Mesodermal cell (in vitro differentiated cells): Measurements from ENCODE around the gene GGTLC1.
"Not testable (repeated sequence)": the region's sequence is repeated elsewhere in the genome, so short reads cannot be mapped to it uniquely, and the experiment has no call there.

Source experiments
- H3K27ac ChIP-seq: 2 replicates; pipeline ENCODE4 v1.7.0; 2013; ENCODE audit warnings: mild to moderate bottlenecking, low read depth, low read length, moderate library complexity; ENCODE audit not compliant: severe bottlenecking
- H3K36me3 ChIP-seq: 2 replicates; pipeline ENCODE4 v1.7.1; 2013; ENCODE audit warnings: mild to moderate bottlenecking, low read length, moderate library complexity; ENCODE audit not compliant: control insufficient read depth, insufficient read depth
- H3K4me1 ChIP-seq: one replicate; pipeline ENCODE4 v1.7.1; 2013; ENCODE audit warnings: mild to moderate bottlenecking, low read length; ENCODE audit not compliant: insufficient read depth, control insufficient read depth, poor library complexity, severe bottlenecking
- H3K4me3 ChIP-seq: 2 replicates; pipeline ENCODE4 v1.7.0; 2013; ENCODE audit warnings: low read length, control low read depth, mild to moderate bottlenecking; ENCODE audit not compliant: insufficient read depth, poor library complexity, severe bottlenecking; ENCODE audit errors: extremely low read depth
- H3K9me3 ChIP-seq: 2 replicates; pipeline ENCODE4 v1.7.1; 2013; ENCODE audit warnings: mild to moderate bottlenecking, low read length, moderate library complexity; ENCODE audit not compliant: control insufficient read depth
- WGBS, 2 experiments: methylation state at CpG; one replicate each; pipeline ENCODE4 v1.1.5; 2013; ENCODE audit warnings: missing lambda C conversion rate in 2 of 2; ENCODE audit not compliant: insufficient coverage in 2 of 2; 5-methylcytosine and 5-hydroxymethylcytosine counted together

GGTLC1 gene

DNA sequence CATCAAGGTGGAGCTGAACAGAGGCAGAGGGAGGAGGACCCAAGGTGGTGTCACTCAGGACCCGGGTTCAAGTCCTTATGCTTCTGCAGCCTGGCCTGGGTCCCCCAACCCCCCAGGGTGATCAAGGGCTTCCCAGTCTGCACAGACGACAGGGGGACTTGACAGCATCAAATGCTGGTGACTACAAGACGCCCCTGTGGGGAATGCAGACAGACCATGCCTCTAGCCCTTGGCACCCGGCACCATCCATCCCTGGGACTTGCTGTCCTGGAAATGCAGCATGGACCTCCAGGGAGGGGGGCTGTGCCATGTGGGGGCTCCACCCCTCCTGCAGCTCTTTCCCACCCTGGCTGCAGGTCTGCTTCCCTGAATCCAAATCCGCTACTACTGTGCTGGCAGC lies 7.1 kb downstream of the GGTLC1 start:
- not testable (repeated sequence) for H3K4me1 ChIP-seq, H3K4me3 ChIP-seq

GRCh38 chr20:23981014-23981413 lies 7.6 kb downstream of the GGTLC1 start:
- not testable (repeated sequence) for H3K9me3 ChIP-seq, H3K27ac ChIP-seq, H3K4me3 ChIP-seq, H3K4me1 ChIP-seq, H3K36me3 ChIP-seq
- WGBS, 2 experiments: 82 to 88% methylated on average over 4 to 6 of the region's 11 CpGs

More for the DNA sequence above, 7.1 kb downstream of the GGTLC1 start:
- not testable (repeated sequence) for H3K27ac ChIP-seq, H3K9me3 ChIP-seq, H3K36me3 ChIP-seq
- 80 to 92% methylated on average over 1 to 4 of the region's 5 CpGs for WGBS, 2 experiments

DNA sequence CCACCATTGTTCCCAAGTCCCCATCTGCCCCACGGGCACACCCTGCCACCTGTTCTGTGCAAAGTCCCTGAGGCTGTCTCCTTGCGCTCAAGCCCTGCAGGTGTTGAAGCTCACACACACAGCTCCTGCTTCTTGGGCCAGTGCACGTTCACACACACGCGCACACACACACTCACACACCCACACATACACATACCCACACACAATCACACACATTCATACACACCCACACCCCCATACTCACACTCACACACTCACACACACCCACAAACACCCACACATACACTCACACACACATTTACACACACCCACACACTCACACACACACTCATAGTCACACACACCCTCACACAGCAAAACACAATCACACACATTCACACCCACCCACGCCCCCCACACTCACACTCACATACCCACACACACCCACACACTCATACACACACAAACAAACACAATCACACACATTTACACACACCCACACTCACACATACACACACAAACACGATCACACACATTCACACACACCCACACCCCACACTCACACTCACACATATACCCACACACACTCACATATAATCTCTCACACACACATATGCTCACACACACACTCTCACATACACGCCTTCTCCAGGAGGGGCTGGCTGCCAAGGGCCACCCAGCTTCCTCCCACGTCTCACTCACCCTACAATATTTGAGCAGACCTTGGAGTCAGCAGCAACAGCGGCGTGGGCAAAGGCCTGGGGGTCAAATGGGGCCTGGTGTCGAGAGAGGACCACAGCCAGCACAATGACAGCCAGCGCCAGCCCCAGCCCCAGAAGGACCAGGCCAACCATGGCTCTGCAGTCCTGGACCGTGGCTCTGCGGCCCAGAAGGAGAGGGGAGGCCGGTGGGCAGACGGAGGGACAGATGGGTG lies 8.4 kb downstream of the GGTLC1 start:
- H3K9me3 ChIP-seq, H3K36me3 ChIP-seq, H3K27ac ChIP-seq, H3K4me3 ChIP-seq, H3K4me1 ChIP-seq: not testable (repeated sequence)
- 90 to 91% methylated on average over 5 to 13 of the region's 17 CpGs for WGBS, 2 experiments

DNA sequence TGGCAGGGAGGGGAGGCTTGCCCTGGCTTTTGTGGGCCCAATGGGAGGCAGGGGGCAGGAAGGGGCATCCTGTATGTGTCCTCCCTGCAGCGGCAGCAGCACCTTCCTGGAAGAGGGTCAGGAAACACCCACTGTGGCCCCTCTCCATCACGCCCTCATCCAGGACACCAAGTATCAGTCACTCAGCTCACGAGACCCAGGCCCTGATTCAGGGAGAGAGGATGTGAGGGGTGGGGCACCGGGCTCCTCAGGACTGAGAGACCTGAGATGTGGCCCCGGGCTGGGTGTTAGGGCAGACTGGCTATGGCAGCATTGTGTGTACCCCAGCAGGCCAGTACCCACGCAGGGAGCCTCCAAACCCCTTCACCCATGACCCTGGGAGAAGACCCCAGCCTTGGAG lies 9.2 kb downstream of the GGTLC1 start:
- not testable (repeated sequence) for H3K9me3 ChIP-seq, H3K4me1 ChIP-seq, H3K4me3 ChIP-seq, H3K27ac ChIP-seq, H3K36me3 ChIP-seq
- WGBS, 2 experiments: 100% methylated on average over 1 of the region's 6 CpGs; no CpG with 5 or more reads in 1 of the 2 experiments

GRCh38 chr20:23978457-23978856 lies 10.1 kb downstream of the GGTLC1 start:
- not testable (repeated sequence) for H3K36me3 ChIP-seq, H3K9me3 ChIP-seq, H3K27ac ChIP-seq, H3K4me3 ChIP-seq, H3K4me1 ChIP-seq
- 57 to 60% methylated on average over 1 of the region's 6 CpGs for WGBS, 2 experiments

- no peaks in the 10 kb centered on the region for H3K4me1 ChIP-seq
- no peak overlapping the region for H3K27ac ChIP-seq
- H3K36me3 ChIP-seq: no peaks in the 10 kb centered on the region
- 61 to 66% methylated on average over 7 to 9 of the region's 9 CpGs for WGBS, 2 experiments
- H3K4me3 ChIP-seq: no peak overlapping the region
- H3K9me3 ChIP-seq: no peaks in the 10 kb centered on the region
Measured at GRCh38 chr20:23974966-23975365, 13.6 kb downstream of the GGTLC1 start.

DNA sequence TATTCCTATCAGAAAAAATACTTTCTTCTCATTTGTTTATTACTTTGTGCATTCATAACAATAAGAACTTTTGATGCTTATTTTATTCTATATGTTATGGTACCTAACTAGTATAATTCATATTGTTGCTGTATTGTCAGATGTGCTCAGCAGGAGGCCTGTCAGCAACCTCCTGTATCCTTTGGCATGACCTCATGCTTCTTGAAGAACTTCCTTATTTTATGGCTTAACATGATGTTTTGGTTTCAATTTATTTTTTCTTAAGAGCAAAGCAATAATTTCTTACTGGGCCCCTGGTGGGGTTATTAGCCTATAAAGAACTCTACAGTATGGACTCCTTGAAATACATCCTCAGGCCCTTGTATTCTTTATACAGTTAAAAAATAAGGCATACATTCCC lies 17.3 kb downstream of the GGTLC1 start:
- Histone ChIP-seq H3K9me3 (peaks cover 3% of the 10 kb centered on the region), H3K4me3 (no peak overlapping the region), H3K27ac (no peak overlapping the region), H3K36me3 (no peaks in the 10 kb centered on the region), H3K4me1 (no peaks in the 10 kb centered on the region)

GRCh38 chr20:23970049-23970448 lies 18.5 kb downstream of the GGTLC1 start:
- H3K4me3 ChIP-seq: no peak overlapping the region
- WGBS, 2 experiments: 55 to 57% methylated on average over 1 of the region's 1 CpG

DNA sequence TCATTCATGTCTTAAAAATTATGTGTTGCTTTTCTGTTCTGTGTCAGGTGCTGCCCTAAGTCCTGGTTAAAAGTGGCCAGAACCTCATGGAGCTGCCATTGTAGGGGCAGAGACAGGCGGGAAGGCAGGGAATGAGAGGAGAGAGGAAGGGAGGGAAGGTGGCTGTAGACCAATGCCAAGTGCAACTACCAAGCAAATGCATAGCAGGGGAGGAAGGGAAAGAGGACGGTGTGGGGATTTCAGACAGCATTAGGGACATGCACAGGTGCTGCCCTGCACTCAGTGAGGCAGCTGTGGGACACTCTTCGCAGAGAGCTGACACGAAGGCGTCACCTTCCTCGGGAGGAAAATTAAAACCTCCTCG lies 21.0 kb downstream of the GGTLC1 start:
- Histone ChIP-seq H3K9me3 (peaks cover 20% of the 10 kb centered on the region), H3K27ac (no peak overlapping the region)
- 61 to 77% methylated on average over 6 to 7 of the region's 7 CpGs for WGBS, 2 experiments

More at GRCh38 chr20:23970049-23970448, 18.5 kb downstream of the GGTLC1 start:
- no peaks in the 10 kb centered on the region for H3K36me3 ChIP-seq
- H3K9me3 ChIP-seq: peaks cover 12% of the 10 kb centered on the region
- H3K27ac ChIP-seq: no peak overlapping the region
- no peaks in the 10 kb centered on the region for H3K4me1 ChIP-seq

GRCh38 chr20:23966927-23967615 lies 21.5 kb downstream of the GGTLC1 start:
- peaks cover 24% of the 10 kb centered on the region for H3K9me3 ChIP-seq
- H3K36me3 ChIP-seq: no peaks in the 10 kb centered on the region
- no peak overlapping the region for H3K4me3 ChIP-seq
- no peaks in the 10 kb centered on the region for H3K4me1 ChIP-seq
- WGBS, 2 experiments: 80 to 94% methylated on average over 4 to 6 of the region's 8 CpGs
- H3K27ac ChIP-seq: no peak overlapping the region

More for the DNA sequence above, 21.0 kb downstream of the GGTLC1 start:
- no peaks in the 10 kb centered on the region for H3K4me1 ChIP-seq
- no peaks in the 10 kb centered on the region for H3K36me3 ChIP-seq
- H3K4me3 ChIP-seq: no peak overlapping the region

DNA sequence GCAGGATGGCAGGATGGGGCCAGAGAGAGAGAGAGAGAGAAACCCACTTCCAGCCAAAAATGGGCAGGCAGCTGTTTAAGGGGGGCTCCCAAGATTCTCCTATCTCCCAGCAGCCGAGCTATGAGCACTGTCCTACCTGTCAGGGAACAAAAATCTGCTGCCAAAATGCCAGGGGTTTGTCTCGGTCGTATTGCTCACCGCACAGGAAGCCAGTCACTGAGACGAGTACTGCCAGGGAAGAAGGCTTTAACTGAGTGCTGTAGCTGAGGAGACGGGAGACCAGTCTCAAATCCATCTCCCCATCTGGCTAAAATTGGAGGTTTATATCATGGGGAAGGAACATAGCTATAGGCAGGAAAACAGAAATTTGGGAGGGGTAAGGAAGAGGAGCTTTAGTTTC lies 22.3 kb downstream of the GGTLC1 start:
- Histone ChIP-seq H3K4me1 (no peaks in the 10 kb centered on the region), H3K9me3 (peaks cover 27% of the 10 kb centered on the region), H3K4me3 (no peak overlapping the region), H3K27ac (no peak overlapping the region), H3K36me3 (no peaks in the 10 kb centered on the region)
- WGBS, 2 experiments: 83 to 92% methylated on average over 4 to 6 of the region's 6 CpGs
